ENCODE measurements around the gene KRIT1.
"Not testable (repeated sequence)": the region's sequence is repeated elsewhere in the genome, so short reads cannot be mapped to it uniquely, and the experiment has no call there.

KRIT1 gene

GRCh38 chr7:92245487-92246359, at the start of gene KRIT1, which contains the start of gene ANKIB1:
Gene KRIT1 (minus strand): TSS chr7:92245914. CDS start chr7:92242135, 3,779 bp downstream.
Gene ANKIB1 (plus strand): TSS chr7:92245974. CDS start chr7:92294979, 49,005 bp downstream.
- DNase-seq: peak; percentile 94

GRCh38 chr7:92295391-92295790, 49.7 kb upstream of the KRIT1 start:
- DNase-seq: no peak

GRCh38 chr7:92293896-92294590, 48.3 kb upstream of the KRIT1 start:
- DNase-seq: no peak

- no peak for DNase-seq
These were observed 47.3 kb upstream of the KRIT1 start for GRCh38 chr7:92292981-92293380.

DNA sequence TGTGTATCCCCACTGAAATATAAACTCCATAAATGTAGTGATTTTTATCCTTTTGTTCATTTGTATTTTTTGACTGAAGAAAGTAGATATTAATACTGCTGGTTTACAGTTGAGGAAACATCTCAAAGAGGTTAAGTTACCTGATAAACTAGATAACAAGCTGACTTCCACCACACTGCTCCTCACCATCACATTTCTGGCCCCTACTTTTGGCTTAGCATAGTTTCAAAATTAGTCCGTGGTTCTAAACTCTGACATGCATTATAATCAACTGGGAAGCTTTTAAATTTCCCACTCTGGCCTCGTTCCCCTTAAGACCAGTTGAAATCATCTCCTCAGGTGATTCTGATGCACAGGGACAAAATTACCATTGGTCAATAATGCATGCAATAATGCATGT, 43.6 kb upstream of the KRIT1 start:
- no peak for DNase-seq

DNA sequence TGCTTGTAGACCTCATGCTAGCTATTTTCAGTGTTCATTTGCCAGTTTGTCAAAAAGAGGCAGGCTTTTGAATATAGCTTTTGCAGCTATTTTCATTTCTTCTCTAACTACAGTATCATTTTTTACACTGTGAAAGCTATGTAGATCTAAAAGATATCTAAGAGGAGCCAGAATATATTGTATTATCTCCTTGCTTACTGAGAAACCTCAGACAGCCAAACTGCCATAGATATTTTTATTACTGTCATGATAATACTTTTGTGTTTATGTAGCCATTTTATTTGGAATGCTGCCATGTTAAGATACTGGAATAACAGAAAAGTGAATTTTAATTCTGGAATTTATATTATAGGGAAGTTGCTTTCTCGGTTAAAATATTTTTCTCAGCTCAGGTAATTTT, 37.2 kb upstream of the KRIT1 start:
- DNase-seq: no peak

GRCh38 chr7:92282221-92282814, 36.6 kb upstream of the KRIT1 start:
- no peak for DNase-seq

DNA sequence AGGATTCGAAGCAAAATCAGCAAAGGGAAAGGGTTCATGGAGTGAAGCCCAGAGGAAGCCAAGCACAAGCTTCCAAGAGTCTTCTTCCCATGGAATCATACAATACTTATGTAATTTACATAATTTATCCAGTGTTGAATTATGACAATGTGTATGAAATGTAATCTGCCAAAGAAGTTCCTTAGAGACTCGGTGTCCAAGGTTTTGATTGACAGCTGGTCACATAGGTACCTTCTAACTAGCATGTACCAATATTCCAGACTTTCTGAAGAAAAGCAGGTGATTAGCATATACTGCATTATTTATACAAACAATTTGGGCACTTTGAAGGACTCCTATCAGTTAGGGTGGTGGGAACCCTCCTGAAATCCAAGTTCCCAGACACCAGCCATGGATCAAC, 35.3 kb upstream of the KRIT1 start:
- no peak for DNase-seq

- DNase-seq: no peak
These were observed 33.8 kb upstream of the KRIT1 start for GRCh38 chr7:92279396-92280031.

- no peak for DNase-seq
These were observed 30.7 kb upstream of the KRIT1 start for GRCh38 chr7:92276460-92276864.

GRCh38 chr7:92275327-92275726, 29.6 kb upstream of the KRIT1 start:
- DNase-seq: no peak

- no peak for DNase-seq
These were observed 23.2 kb upstream of the KRIT1 start for GRCh38 chr7:92268921-92269320.

GRCh38 chr7:92266415-92267241, 20.9 kb upstream of the KRIT1 start:
- no peak for DNase-seq

DNA sequence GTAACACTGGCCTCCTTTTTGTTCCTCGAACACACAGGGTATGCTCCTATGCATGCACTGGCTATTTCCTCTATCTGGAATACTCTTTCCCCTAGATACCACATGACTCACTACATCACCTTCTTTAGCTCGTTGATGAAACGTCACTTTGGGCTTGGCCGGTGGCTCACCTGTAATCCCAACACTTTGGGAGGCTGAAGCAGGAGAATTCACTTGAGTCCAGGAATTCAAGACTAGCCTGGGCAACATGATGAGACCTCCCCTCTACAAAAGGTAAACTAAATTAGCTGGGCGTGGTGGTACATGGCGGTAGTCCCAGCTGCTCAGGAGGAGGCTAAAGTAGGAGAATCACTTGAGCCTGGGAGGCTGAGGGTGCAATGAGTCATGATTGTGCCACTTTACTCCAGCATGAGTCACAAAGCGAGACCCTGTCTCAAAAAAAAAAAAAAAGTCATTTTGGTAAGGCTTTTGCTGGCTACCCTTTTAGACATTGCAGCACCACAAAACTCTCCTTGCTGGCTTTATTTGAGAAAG, 14.6 kb upstream of the KRIT1 start:
- DNase-seq: no peak

GRCh38 chr7:92259610-92260247, 14.0 kb upstream of the KRIT1 start:
- DNase-seq: no peak

GRCh38 chr7:92259062-92259461, 13.3 kb upstream of the KRIT1 start:
- DNase-seq: no peak

- no peak for DNase-seq
These were observed 9.6 kb upstream of the KRIT1 start for GRCh38 chr7:92255308-92255707.

DNA sequence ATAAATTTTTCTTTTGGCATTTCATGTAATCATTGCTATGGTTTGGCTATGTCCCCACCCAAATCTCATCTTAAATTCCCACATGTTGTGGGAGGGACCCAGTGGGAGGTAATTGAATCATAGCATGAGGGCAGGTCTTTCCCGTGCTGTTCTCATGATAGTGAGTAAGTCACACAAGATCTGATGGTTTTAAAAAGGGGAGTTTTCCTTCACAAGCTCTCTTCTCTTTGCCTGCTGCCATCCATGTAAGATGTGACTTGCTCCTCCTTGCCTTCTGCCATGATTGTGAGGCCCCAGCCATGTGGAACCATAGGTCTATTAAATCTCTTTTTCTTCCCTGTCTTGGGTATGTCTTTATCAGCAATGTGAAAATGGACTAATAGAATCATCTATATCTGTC, 9.1 kb upstream of the KRIT1 start:
- not testable (repeated sequence) for DNase-seq

DNA sequence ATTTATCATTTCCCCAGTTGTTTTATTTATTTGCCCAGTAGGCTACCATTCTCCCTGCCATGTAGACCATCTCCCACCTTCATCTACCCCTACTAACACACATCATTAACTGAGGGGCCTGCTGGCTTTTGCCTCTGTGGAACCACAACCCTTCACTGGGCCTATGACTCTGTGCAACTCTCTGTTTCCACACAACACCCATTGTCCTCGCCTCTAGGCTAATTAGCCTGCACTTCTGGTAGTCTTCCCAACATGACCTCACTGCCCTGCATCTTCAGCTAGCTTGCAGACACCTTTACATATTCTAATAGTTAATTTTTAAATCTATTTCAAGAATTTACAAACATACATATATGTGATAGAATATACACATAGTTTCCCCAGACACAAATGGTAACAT, 7.5 kb upstream of the KRIT1 start:
- DNase-seq: no peak

DNA sequence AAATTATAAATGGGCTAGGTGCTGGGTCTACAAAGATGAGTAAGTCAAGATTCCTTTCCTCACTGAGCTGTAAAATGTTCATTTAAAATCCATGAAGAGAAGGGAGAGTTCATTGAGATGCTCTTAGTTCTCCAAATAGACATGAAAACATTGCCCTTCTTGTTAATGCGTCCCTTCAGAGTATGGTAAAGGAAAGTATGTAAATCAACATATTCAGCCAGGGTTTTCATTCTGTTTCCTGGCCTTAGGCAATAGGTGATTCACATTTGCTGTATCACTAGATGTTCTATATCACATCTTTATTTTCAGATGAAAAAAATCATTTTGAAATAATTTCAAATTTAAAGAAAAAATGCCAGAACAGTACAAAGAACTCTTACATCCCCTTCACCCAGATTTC, 5.5 kb upstream of the KRIT1 start:
- no peak for DNase-seq

- DNase-seq: no peak
These were observed 4.9 kb upstream of the KRIT1 start for GRCh38 chr7:92250603-92251002.
